ENCODE measurements around the gene TAS2R46.

TAS2R46 gene

DNA sequence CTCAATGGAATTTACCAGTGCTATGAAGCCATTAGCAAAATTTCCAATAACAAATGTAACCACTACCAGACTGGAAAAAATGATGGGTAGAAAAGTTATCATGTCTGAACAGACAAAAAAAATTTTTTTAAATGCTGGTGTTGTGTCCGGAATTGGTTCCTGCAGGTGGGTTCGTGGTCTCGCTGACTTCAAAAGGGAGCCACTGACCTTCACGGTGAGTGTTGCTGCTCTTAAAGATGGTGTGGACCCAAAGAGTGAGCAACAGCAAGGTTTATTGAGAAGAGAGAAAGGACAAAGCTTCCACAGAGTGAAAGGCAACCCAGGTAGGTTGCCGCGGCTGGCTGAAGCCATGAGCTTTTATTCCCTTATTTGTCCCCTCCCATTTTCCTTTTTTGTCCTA lies 30.0 kb upstream of the TAS2R46 start, which contains the start of gene TAS2R43:
TAS2R43 (minus strand) TSS at position 186 of the 400 bp plus-strand sequence; CDS start at position 102, 84 bp downstream.
- in situ Hi-C loops (cut with HindIII; ENCODE audit: low pct_ligation_motif_present, low sequenced_read_pairs): no loop called here
- no peaks in the 10 kb centered on the region for H3K36me3 ChIP-seq (replicated peaks)
- no peak within 1 kb of the TSS for H3K27ac ChIP-seq
- TF ChIP-seq, protein P1, sequence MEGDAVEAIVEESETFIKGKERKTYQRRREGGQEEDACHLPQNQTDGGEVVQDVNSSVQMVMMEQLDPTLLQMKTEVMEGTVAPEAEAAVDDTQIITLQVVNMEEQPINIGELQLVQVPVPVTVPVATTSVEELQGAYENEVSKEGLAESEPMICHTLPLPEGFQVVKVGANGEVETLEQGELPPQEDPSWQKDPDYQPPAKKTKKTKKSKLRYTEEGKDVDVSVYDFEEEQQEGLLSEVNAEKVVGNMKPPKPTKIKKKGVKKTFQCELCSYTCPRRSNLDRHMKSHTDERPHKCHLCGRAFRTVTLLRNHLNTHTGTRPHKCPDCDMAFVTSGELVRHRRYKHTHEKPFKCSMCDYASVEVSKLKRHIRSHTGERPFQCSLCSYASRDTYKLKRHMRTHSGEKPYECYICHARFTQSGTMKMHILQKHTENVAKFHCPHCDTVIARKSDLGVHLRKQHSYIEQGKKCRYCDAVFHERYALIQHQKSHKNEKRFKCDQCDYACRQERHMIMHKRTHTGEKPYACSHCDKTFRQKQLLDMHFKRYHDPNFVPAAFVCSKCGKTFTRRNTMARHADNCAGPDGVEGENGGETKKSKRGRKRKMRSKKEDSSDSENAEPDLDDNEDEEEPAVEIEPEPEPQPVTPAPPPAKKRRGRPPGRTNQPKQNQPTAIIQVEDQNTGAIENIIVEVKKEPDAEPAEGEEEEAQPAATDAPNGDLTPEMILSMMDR (IDR thresholded peaks at IDR 0.05; ENCODE audit: low read depth, low read length, missing control alignments): no peak
- H3K27me3 ChIP-seq (replicated peaks): no peaks in the 10 kb centered on the region
- no peak within 1 kb of the TSS for H3K4me3 ChIP-seq (ENCODE audit: low read depth, low read length)
- no peak for DNase-seq

DNA sequence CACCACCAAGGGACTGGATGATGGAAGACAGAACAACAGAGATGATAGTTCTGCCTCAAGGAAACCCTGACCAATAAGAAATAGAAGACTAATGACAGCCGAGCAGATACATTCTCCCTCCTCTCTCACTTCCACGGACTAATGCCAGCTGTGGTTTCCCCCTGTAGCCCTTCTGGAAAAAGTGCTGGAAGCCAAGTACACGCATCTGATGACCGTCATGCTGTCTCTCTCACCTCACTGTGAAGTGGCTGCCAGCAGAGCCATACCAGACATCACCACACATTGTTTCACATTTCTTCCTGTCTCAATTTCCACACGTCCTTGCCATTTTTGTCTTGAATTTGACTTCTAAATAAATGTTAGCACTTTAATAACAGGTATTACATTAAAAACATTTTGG lies 27.2 kb upstream of the TAS2R46 start:
- in situ Hi-C loops (cut with HindIII; ENCODE audit: low pct_ligation_motif_present, low sequenced_read_pairs): no loop called here
- TF ChIP-seq, protein P1 (IDR thresholded peaks at IDR 0.05; ENCODE audit: low read depth, low read length, missing control alignments): no peak
- DNase-seq: no peak
- H3K27me3 ChIP-seq (replicated peaks): no peaks in the 10 kb centered on the region
- H3K4me3 ChIP-seq (ENCODE audit: low read depth, low read length): no peak overlapping the region
- no peak overlapping the region for H3K27ac ChIP-seq
- no peaks in the 10 kb centered on the region for H3K36me3 ChIP-seq (replicated peaks)

DNA sequence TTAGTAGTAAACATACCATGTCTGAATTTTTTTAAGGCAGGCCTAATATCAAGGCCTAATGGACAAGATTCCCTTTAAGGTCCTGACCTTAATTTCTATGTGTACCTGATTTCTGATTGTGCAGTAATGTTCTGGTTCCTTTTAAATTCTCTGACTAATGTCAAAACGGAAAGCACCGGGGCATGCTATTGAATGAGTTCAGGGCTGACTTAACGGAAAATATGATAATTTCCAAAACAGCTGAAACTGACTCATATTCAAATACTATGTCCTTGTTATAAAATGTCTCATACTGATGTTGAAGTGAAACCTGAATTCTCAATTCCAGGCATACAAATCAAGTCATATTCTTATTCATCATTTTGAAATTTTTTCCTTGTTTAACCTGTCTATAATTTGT lies 23.3 kb upstream of the TAS2R46 start:
- H3K36me3 ChIP-seq (replicated peaks): no peaks in the 10 kb centered on the region
- no peak for DNase-seq
- in situ Hi-C loops (cut with HindIII; ENCODE audit: low pct_ligation_motif_present, low sequenced_read_pairs): no loop called here
- TF ChIP-seq, protein P1 (IDR thresholded peaks at IDR 0.05; ENCODE audit: low read depth, low read length, missing control alignments): no peak
- no peaks in the 10 kb centered on the region for H3K27me3 ChIP-seq (replicated peaks)
- no peak overlapping the region for H3K4me3 ChIP-seq (ENCODE audit: low read depth, low read length)
- no peak overlapping the region for H3K27ac ChIP-seq

DNA sequence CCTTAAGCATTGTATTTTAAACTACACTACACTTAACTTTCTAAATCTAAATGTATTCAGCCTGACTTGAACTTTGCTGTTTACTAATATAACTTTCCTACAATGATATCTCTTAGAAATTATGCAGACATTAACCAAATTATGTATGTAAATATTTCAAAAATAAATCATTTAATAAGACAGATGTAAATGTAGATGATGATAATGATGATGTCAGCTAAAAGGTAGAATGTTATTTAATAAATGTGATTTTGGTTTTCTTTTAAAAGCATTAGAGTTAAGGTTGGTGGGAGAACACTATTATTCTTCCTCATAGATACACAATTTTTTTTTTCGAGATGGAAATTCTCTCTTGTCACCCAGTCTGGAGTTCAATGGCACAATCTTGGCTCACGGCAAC lies 19.9 kb upstream of the TAS2R46 start:
- Histone ChIP-seq H3K27ac (no peak overlapping the region), H3K27me3 (replicated peaks) (no peaks in the 10 kb centered on the region), H3K36me3 (replicated peaks) (no peaks in the 10 kb centered on the region), H3K4me3 (ENCODE audit: low read depth, low read length) (no peak overlapping the region)
- DNase-seq: no peak
- TF ChIP-seq, protein P1 (IDR thresholded peaks at IDR 0.05; ENCODE audit: low read depth, low read length, missing control alignments): no peak
- in situ Hi-C loops (cut with HindIII; ENCODE audit: low pct_ligation_motif_present, low sequenced_read_pairs): no loop called here

DNA sequence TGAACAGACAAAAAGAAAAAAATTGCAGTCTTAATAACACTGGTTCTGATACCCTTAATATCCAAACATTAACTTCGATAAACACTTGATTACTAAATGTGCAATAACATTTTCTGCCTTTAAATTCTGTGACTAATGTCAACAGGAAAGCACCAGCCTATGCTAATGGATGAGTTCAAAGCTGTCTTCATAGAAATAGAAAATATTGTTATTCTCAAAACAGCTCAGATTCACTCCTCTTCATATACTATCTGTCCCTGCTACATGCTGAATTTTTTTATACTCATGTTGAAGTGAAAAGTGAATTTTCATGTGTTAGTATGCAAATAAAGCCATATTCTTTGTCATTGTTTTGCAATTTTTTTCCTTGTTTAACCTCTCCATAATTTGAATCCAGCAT lies 16.2 kb upstream of the TAS2R46 start:
- no peak overlapping the region for H3K4me3 ChIP-seq (ENCODE audit: low read depth, low read length)
- TF ChIP-seq, protein P1 (IDR thresholded peaks at IDR 0.05; ENCODE audit: low read depth, low read length, missing control alignments): no peak

DNA sequence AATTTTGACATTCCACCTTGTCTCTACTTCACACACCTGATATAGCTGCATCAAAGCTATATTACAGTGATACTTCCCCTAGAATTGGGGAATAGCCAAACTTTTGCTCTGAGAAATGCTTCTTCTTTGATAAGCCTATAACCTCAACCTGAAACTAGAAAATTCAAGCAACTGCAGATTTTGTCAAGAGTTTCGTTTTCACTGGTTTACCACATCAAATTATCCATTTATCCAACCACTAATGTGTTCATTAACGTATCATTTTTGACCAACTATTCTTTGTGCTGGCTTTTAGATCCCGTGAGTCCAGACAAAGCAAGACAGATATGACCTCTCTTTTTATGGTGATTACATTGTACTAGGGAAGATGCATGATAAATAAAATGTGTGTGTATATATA lies 13.5 kb upstream of the TAS2R46 start:
- H3K4me3 ChIP-seq (ENCODE audit: low read depth, low read length): no peak overlapping the region
- H3K36me3 ChIP-seq (replicated peaks): no peaks in the 10 kb centered on the region
- H3K27ac ChIP-seq: no peak overlapping the region
- TF ChIP-seq, protein P1 (IDR thresholded peaks at IDR 0.05; ENCODE audit: low read depth, low read length, missing control alignments): no peak
- no peak for DNase-seq
- in situ Hi-C loops (cut with HindIII; ENCODE audit: low pct_ligation_motif_present, low sequenced_read_pairs): no loop called here
- H3K27me3 ChIP-seq (replicated peaks): no peaks in the 10 kb centered on the region

More for the DNA sequence above, 16.2 kb upstream of the TAS2R46 start:
- DNase-seq: no peak
- in situ Hi-C loops (cut with HindIII; ENCODE audit: low pct_ligation_motif_present, low sequenced_read_pairs): no loop called here
- no peaks in the 10 kb centered on the region for H3K27me3 ChIP-seq (replicated peaks)
- no peaks in the 10 kb centered on the region for H3K36me3 ChIP-seq (replicated peaks)
- no peak overlapping the region for H3K27ac ChIP-seq
